ENCODE results near the gene ZNF197. TPM values are rescaled to one million over a fixed set of nuclear protein-coding genes. Genes with fewer than 3 reads are reported as not detected.

ZNF197 gene
- total RNA-seq, 1 experiment from 2014 or later = 17.5 TPM

GRCh38 chr3:44654039-44654438, 29.2 kb downstream of the ZNF197 start:
- H4K20me1 ChIP-seq (ENCODE audit: control insufficient read depth, insufficient read depth, insufficient read length) = no peaks in the 10 kb centered on the region
- H4K91ac ChIP-seq (ENCODE audit: insufficient read length, low read depth, low read length) = no peak overlapping the region
- H2BK15ac ChIP-seq (ENCODE audit: low read depth, low read length) = no peak overlapping the region
- H3K23me2 ChIP-seq (ENCODE audit: insufficient read length, low read depth, low read length, poor library complexity, severe bottlenecking) = no peaks in the 10 kb centered on the region
- no peak overlapping the region for H3K27ac ChIP-seq (ENCODE audit: insufficient read length, low read depth, low read length)
- no peaks in the 10 kb centered on the region for H3K9me3 ChIP-seq (ENCODE audit: control insufficient read depth, low read depth, low read length)
- peaks cover 0 to 4% of the 10 kb centered on the region in 2 experiments; a peak in 2 of 5 replicates for H3K9me3 Mint-ChIP-seq
- H3K27me3 ChIP-seq (ENCODE audit: insufficient read depth, low read length) = no peaks in the 10 kb centered on the region
- peaks cover 2 to 4% of the 10 kb centered on the region in 2 experiments; a peak in 2 of 4 replicates for H3K4me1 Mint-ChIP-seq
- no peak for DNase-seq
- no peak overlapping the region for H2BK120ac ChIP-seq (ENCODE audit: low read depth, low read length, poor library complexity, severe bottlenecking)
- H2BK12ac ChIP-seq (ENCODE audit: insufficient read length, low read depth, low read length) = no peak overlapping the region
- peaks cover 60 to 73% (median 72%) of the 10 kb centered on the region in 3 experiments for H3K36me3 Mint-ChIP-seq (ENCODE audit: insufficient read depth in 1 of 3, low read depth in 3 of 3)
- no peaks in the 10 kb centered on the region for H3K4me1 ChIP-seq (ENCODE audit: insufficient read depth, low read length)
- no peak overlapping the region for H3K9ac ChIP-seq (ENCODE audit: extremely low read depth, insufficient read length, low read length)
- H3K18ac ChIP-seq (ENCODE audit: insufficient read length, low read depth, low read length) = no peak overlapping the region
- H2BK20ac ChIP-seq (ENCODE audit: low read depth, low read length, poor library complexity, severe bottlenecking) = no peak overlapping the region
- H3K4me2 ChIP-seq (ENCODE audit: insufficient read depth, insufficient read length, low read length) = no peak overlapping the region
- peaks cover 2% of the 10 kb centered on the region; the same call in 1 of the 2 replicates for H3K79me2 ChIP-seq (ENCODE audit: insufficient read depth, low read length)
- no peak overlapping the region for H2AK5ac ChIP-seq (ENCODE audit: insufficient read length, low read length)
- H3K79me1 ChIP-seq (ENCODE audit: insufficient read depth, low read depth, low read length, poor library complexity, severe bottlenecking) = no peaks in the 10 kb centered on the region
- no peaks in the 10 kb centered on the region for H3K27me3 Mint-ChIP-seq (ENCODE audit: low read depth)
- no peak overlapping the region for H3K14ac ChIP-seq (ENCODE audit: insufficient read depth, low read length)
- H3K4ac ChIP-seq (ENCODE audit: low read depth, low read length) = no peak overlapping the region
- no peak overlapping the region for H2BK5ac ChIP-seq (ENCODE audit: insufficient read length, low read length)
- no peak overlapping the region for H3K23ac ChIP-seq (ENCODE audit: insufficient read length, low read depth, low read length)
- no peak overlapping the region for H3K4me3 Mint-ChIP-seq
- H3K27ac Mint-ChIP-seq = peak overlapping the region in 1 of 3 experiments; percentile 32; a peak in 1 of 7 replicates
- no peak overlapping the region for H3K56ac ChIP-seq (ENCODE audit: insufficient read length, low read depth, low read length)
- no CpG with 5 or more reads among the region's 5 CpGs for WGBS (ENCODE audit: extremely low coverage, insufficient read length, low lambda C conversion rate)
- no peak overlapping the region for H4K8ac ChIP-seq (replicated peaks; ENCODE audit: insufficient read length, low read depth, low read length)
- H3T11ph ChIP-seq (ENCODE audit: low read length) = no peak overlapping the region
- H4K5ac ChIP-seq (ENCODE audit: insufficient read length, low read depth, low read length) = no peak overlapping the region
- no peak overlapping the region for H2AFZ ChIP-seq (ENCODE audit: low read length)
- TF ChIP-seq CTCF (conservative IDR thresholded peaks at IDR 0.05) = no peak

All from H9 (cell line).